Mucosa of descending colon (tissue), 3 donors: Measurements from ENCODE around the gene EFHC2. TPM values are rescaled to one million over a fixed set of nuclear protein-coding genes. Genes with fewer than 3 reads are reported as not detected.

Experiments used
- ATAC-seq: fragments of 200-7000 bp; cut with Tn5 transposase; one replicate; pipeline ENCODE4 v1.9.1; 2020; ENCODE audit warnings: mild to moderate bottlenecking, moderate library complexity
- DNase-seq, 3 donors: peaks; one replicate each; pipeline ENCODE4 v3.0.0-alpha.2; 2020
- H3K36me3 ChIP-seq: fragments of 200-600 bp; one replicate; pipeline ENCODE4 v1.8.0; 2021; ENCODE audit warnings: low read depth, mild to moderate bottlenecking
- H3K4me1 ChIP-seq: fragments of 200-600 bp; one replicate; pipeline ENCODE4 v1.8.0; 2021; ENCODE audit warnings: low read depth, mild to moderate bottlenecking
- H3K4me3 ChIP-seq: fragments of 200-600 bp; one replicate; pipeline ENCODE4 v1.8.0; 2021; ENCODE audit warnings: mild to moderate bottlenecking
- H3K9me3 ChIP-seq: fragments of 200-600 bp; one replicate; pipeline ENCODE4 v1.8.0; 2021; ENCODE audit warnings: mild to moderate bottlenecking
- CTCF ChIP-seq: fragments of 200-600 bp; IDR thresholded peaks from one replicate; pipeline ENCODE4 v1.8.0; 2022; ENCODE audit warnings: antibody characterized with exemption, mild to moderate bottlenecking
- intact Hi-C, 2 donors: fragments of 100-400 bp; cut with DNase I in 1 of 2; cut with micrococcal nuclease in 1 of 2; formaldehyde crosslinking; loops; one replicate each; pipeline versions ENCODE4 v1.11.0 to v1.11.1; 2022; cut with DNase I, micrococcal nuclease
- total RNA-seq, 3 donors: library from RNA; stranded (reverse); fragmentation: NEBNext Ultra II Directional in 2 of 3; extraction: Animal tissue kit (Norgen Biotek cat#: 25700) in 2 of 3; gene quantifications; one replicate each; pipeline versions ENCODE4 v1.2.1 to v1.2.4, GENCODE V29; 2021 to 2023
- donor health status: DM: no; HTN: no; CAD: no; lungs with moderate emphysema.
- donor health status: DM: no; HTN: no; CAD: no.
- donor health status: DM: no; HTN: yes; CAD: no.

Gene EFHC2
- total RNA-seq, 3 donors from 2014 or later = 0.78 to 3.0 (median 1.9) TPM

DNA sequence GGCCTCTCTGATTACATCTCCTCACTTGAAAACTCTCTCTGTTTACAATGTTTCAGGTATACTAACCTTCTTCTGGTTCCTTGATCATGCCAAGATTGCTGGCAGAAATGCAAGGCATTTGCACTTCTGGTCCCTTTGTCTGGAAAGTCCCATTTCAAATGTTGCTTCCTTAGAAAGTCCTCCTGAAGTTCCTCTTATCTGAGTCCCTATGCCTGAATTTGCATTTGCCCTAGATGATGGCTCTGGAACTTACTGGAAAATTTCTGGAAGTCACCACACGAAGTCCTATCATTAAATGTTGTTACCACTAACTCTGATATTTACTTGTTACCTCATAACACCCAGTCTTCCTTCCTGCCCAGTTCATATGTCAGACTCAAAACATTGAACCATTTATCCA is 176.4 kb downstream of the EFHC2 start:
- ATAC-seq (no peak), DNase-seq (no peak)
- no peak for TF ChIP-seq CTCF
- Histone ChIP-seq H3K4me1 (no peaks in the 10 kb centered on the region), H3K9me3 (no peaks in the 10 kb centered on the region), H3K36me3 (no peaks in the 10 kb centered on the region), H3K4me3 (no peak overlapping the region)
- intact Hi-C loops = no loop called here

GRCh38 chrX:44162964-44163475 is 180.5 kb downstream of the EFHC2 start:
- no peaks in the 10 kb centered on the region for H3K9me3 ChIP-seq
- intact Hi-C loops = no loop called here
- H3K4me3 ChIP-seq = no peak overlapping the region
- ATAC-seq (no peak), DNase-seq (no peak)
- no peaks in the 10 kb centered on the region for H3K36me3 ChIP-seq
- no peaks in the 10 kb centered on the region for H3K4me1 ChIP-seq
- TF ChIP-seq CTCF = no peak

- H3K4me1 ChIP-seq = no peaks in the 10 kb centered on the region
- H3K4me3 ChIP-seq = no peak overlapping the region
- intact Hi-C loops = no loop called here
- ATAC-seq = no peak
- H3K36me3 ChIP-seq = no peaks in the 10 kb centered on the region
- no peak for DNase-seq
- no peak for TF ChIP-seq CTCF
- H3K9me3 ChIP-seq = no peaks in the 10 kb centered on the region
Measured at GRCh38 chrX:44157858-44158257, 185.6 kb downstream of the EFHC2 start.

GRCh38 chrX:44157283-44157682 is 186.2 kb downstream of the EFHC2 start:
- intact Hi-C loops = no loop called here
- no peak for TF ChIP-seq CTCF
- H3K4me3 ChIP-seq = no peak overlapping the region
- H3K4me1 ChIP-seq = no peaks in the 10 kb centered on the region
- no peaks in the 10 kb centered on the region for H3K36me3 ChIP-seq
- ATAC-seq (no peak), DNase-seq (no peak)
- no peaks in the 10 kb centered on the region for H3K9me3 ChIP-seq

- no peak for TF ChIP-seq CTCF
- ATAC-seq = no peak
Measured at GRCh38 chrX:44156726-44157125, 186.7 kb downstream of the EFHC2 start.

DNA sequence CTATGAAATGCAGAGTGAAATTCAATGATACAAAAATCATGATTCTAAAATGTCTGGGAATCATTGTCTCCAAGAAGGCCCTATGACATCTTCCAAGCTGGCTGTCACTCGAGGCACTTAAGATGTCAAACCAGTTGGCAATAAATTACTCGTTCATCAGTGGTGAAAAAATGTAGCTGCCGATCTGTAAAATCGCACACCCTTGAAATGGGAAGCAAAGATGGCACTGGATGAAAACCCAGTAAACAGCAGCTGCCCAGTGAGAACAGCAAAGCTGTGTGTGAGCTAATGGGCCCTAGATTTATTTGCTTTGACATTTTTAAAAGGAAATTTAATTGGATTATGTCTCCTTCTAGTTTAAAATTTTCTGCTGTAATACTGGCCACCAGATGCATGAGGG is 188.3 kb downstream of the EFHC2 start:
- no peaks in the 10 kb centered on the region for H3K4me1 ChIP-seq
- no peaks in the 10 kb centered on the region for H3K9me3 ChIP-seq
- no peaks in the 10 kb centered on the region for H3K36me3 ChIP-seq
- intact Hi-C loops = no loop called here
- DNase-seq = no peak
- no peak for ATAC-seq
- no peak overlapping the region for H3K4me3 ChIP-seq
- no peak for TF ChIP-seq CTCF

More at GRCh38 chrX:44156726-44157125, 186.7 kb downstream of the EFHC2 start:
- Histone ChIP-seq H3K36me3 (no peaks in the 10 kb centered on the region), H3K4me1 (no peaks in the 10 kb centered on the region), H3K9me3 (no peaks in the 10 kb centered on the region), H3K4me3 (no peak overlapping the region)
- intact Hi-C loops = no loop called here
- DNase-seq = no peak
